ENCODE data around the gene NFS1. TPM values are rescaled to one million over a fixed set of nuclear protein-coding genes. Genes with fewer than 3 reads are reported as not detected.

NFS1 gene
- total RNA-seq, 2 donors from 2014 or later: 41.2 to 56.7 TPM

- Histone ChIP-seq H3K4me1 (replicated peaks) (peaks cover 4% of the 10 kb centered on the region), H3K9me3 (no peaks in the 10 kb centered on the region), H3K27ac (no peak overlapping the region), H3K4me3 (no peak overlapping the region), H3K27me3 (replicated peaks; ENCODE audit: insufficient read depth) (no peaks in the 10 kb centered on the region), H3K36me3 (no peaks in the 10 kb centered on the region)
- 81% methylated on average over 2 of the region's 2 CpGs for WGBS
- no peak for DNase-seq (ENCODE audit: low spot score)
- intact Hi-C loops (cut with DNase I): loop anchor here (5.0 kb wide), 2 partner anchors 44 to 119 kb away; partner anchors contain the start of genes ERGIC3 and SPAG4
- TF ChIP-seq POLR2AphosphoS5 (IDR thresholded peaks at IDR 0.05): no peak
- no peak for TF ChIP-seq CTCF (IDR thresholded peaks at IDR 0.05)
- no peak for TF ChIP-seq POLR2A (IDR thresholded peaks at IDR 0.05)
Measured at GRCh38 chr20:35661053-35661452, 38.1 kb downstream of the NFS1 start.

- Histone ChIP-seq H3K27ac (no peak overlapping the region), H3K4me1 (replicated peaks) (peaks cover 4% of the 10 kb centered on the region), H3K36me3 (no peaks in the 10 kb centered on the region), H3K4me3 (no peak overlapping the region), H3K27me3 (replicated peaks; ENCODE audit: insufficient read depth) (no peaks in the 10 kb centered on the region), H3K9me3 (no peaks in the 10 kb centered on the region)
- WGBS: 93% methylated on average over 10 of the region's 10 CpGs
- DNase-seq (ENCODE audit: low spot score): no peak
- TF ChIP-seq POLR2A (IDR thresholded peaks at IDR 0.05): no peak
- TF ChIP-seq POLR2AphosphoS5 (IDR thresholded peaks at IDR 0.05): no peak
- no peak for TF ChIP-seq CTCF (IDR thresholded peaks at IDR 0.05)
- intact Hi-C loops (cut with DNase I): loop anchor here (5.0 kb wide), 2 partner anchors 43 to 118 kb away; partner anchors contain the start of genes ERGIC3 and SPAG4
Measured at GRCh38 chr20:35660122-35660937, 38.8 kb downstream of the NFS1 start.

GRCh38 chr20:35657271-35657670 lies 41.9 kb downstream of the NFS1 start:
- WGBS: 24% methylated on average over 1 of the region's 1 CpG
- Histone ChIP-seq H3K36me3 (peaks cover 6 to 11% of the 10 kb centered on the region in 2 donors), H3K4me1 (replicated peaks) (peaks cover 4% of the 10 kb centered on the region), H3K27me3 (replicated peaks; ENCODE audit: insufficient read depth) (no peaks in the 10 kb centered on the region), H3K27ac (no peak overlapping the region), H3K9me3 (no peaks in the 10 kb centered on the region), H3K4me3 (no peak overlapping the region)
- no peak for DNase-seq (ENCODE audit: low spot score)
- intact Hi-C loops (cut with DNase I): no loop called here
- TF ChIP-seq POLR2A (IDR thresholded peaks at IDR 0.05) (no peak), CTCF (IDR thresholded peaks at IDR 0.05) (no peak), POLR2AphosphoS5 (IDR thresholded peaks at IDR 0.05) (no peak)

GRCh38 chr20:35654415-35654814 lies 44.7 kb downstream of the NFS1 start:
- no peaks in the 10 kb centered on the region for H3K9me3 ChIP-seq
- peaks cover 4% of the 10 kb centered on the region for H3K4me1 ChIP-seq (replicated peaks)
- H3K27me3 ChIP-seq (replicated peaks; ENCODE audit: insufficient read depth): no peaks in the 10 kb centered on the region
- peaks cover 6 to 11% of the 10 kb centered on the region in 2 donors for H3K36me3 ChIP-seq
- no peak overlapping the region for H3K27ac ChIP-seq
- TF ChIP-seq POLR2AphosphoS5 (IDR thresholded peaks at IDR 0.05) (no peak), CTCF (IDR thresholded peaks at IDR 0.05) (no peak), POLR2A (IDR thresholded peaks at IDR 0.05) (no peak)
- 95% methylated on average over 9 of the region's 9 CpGs for WGBS
- DNase-seq (ENCODE audit: low spot score): no peak
- H3K4me3 ChIP-seq: no peak overlapping the region
- intact Hi-C loops (cut with DNase I): no loop called here

- H3K27ac ChIP-seq: no peak overlapping the region
- no peak overlapping the region for H3K4me3 ChIP-seq
- H3K4me1 ChIP-seq (replicated peaks): peaks cover 4% of the 10 kb centered on the region
- TF ChIP-seq POLR2A (IDR thresholded peaks at IDR 0.05) (no peak), POLR2AphosphoS5 (IDR thresholded peaks at IDR 0.05) (no peak), CTCF (IDR thresholded peaks at IDR 0.05) (no peak)
- no peaks in the 10 kb centered on the region for H3K9me3 ChIP-seq
- 95% methylated on average over 4 of the region's 4 CpGs for WGBS
- no peaks in the 10 kb centered on the region for H3K27me3 ChIP-seq (replicated peaks; ENCODE audit: insufficient read depth)
- intact Hi-C loops (cut with DNase I): no loop called here
- DNase-seq (ENCODE audit: low spot score): no peak
- peaks cover 6 to 11% of the 10 kb centered on the region in 2 donors for H3K36me3 ChIP-seq
Measured at GRCh38 chr20:35653893-35654292, 45.3 kb downstream of the NFS1 start.

Data from prostate gland (tissue), 2 donors.